Hepatocyte (in vitro differentiated cells): ENCODE results near the gene FOXB1. TPM values are rescaled to one million over a fixed set of nuclear protein-coding genes. Genes with fewer than 3 reads are reported as not detected.

Experiments used
- DNase-seq: peaks from one replicate; pipeline ENCODE4 v3.0.0-alpha.2; 2016; ENCODE audit warnings: low spot score
- H2AFZ ChIP-seq: fragments of 200-600 bp; sonication (generic); 2 replicates; pipeline ENCODE4 v1.6.0; 2016; ENCODE audit warnings: antibody characterized with exemption, mild to moderate bottlenecking
- H3K27ac ChIP-seq: fragments of 200-600 bp; sonication (generic); 2 replicates; pipeline ENCODE4 v1.5.1; 2016; ENCODE audit warnings: mild to moderate bottlenecking
- H3K27me3 ChIP-seq: fragments of 200-600 bp; sonication (generic); 2 replicates; pipeline ENCODE4 v1.6.1; 2016
- H3K36me3 ChIP-seq: fragments of 200-600 bp; sonication (generic); replicated peaks from 2 replicates; pipeline ENCODE4 v1.5.1; 2016; ENCODE audit warnings: low read depth; ENCODE audit not compliant: insufficient read depth
- H3K4me1 ChIP-seq: fragments of 200-600 bp; sonication (generic); 2 replicates; pipeline ENCODE4 v1.5.1; 2016; ENCODE audit warnings: mild to moderate bottlenecking, moderate library complexity; ENCODE audit not compliant: insufficient read depth
- H3K4me2 ChIP-seq: fragments of 200-600 bp; sonication (generic); 2 replicates; pipeline ENCODE4 v1.6.0; 2016
- H3K4me3 ChIP-seq: fragments of 200-600 bp; sonication (generic); 2 replicates; pipeline ENCODE4 v1.5.1; 2016; ENCODE audit warnings: mild to moderate bottlenecking
- H3K79me2 ChIP-seq: fragments of 200-600 bp; sonication (generic); 2 replicates; pipeline ENCODE4 v1.6.0; 2017; ENCODE audit warnings: mild to moderate bottlenecking
- H3K9me2 ChIP-seq: fragments of 200-600 bp; sonication (generic); replicated peaks from 2 replicates; pipeline ENCODE4 v1.6.0; 2017; ENCODE audit warnings: mild to moderate bottlenecking; ENCODE audit not compliant: insufficient read depth
- H3K9me3 ChIP-seq: fragments of 200-600 bp; sonication (generic); 2 replicates; pipeline ENCODE4 v1.5.1; 2016; ENCODE audit warnings: low read depth, mild to moderate bottlenecking
- H4K20me1 ChIP-seq: fragments of 200-600 bp; sonication (generic); 2 replicates; pipeline ENCODE4 v1.6.0; 2016; ENCODE audit warnings: mild to moderate bottlenecking; ENCODE audit not compliant: insufficient read depth, poor library complexity, severe bottlenecking
- EZH2 ChIP-seq: fragments of 200-600 bp; sonication (generic); IDR thresholded peaks from 2 replicates; pipeline ENCODE4 v1.6.1; 2016; ENCODE audit warnings: antibody characterized with exemption, mild to moderate bottlenecking, borderline replicate concordance
- EZH2phosphoT487 ChIP-seq: fragments of 200-600 bp; sonication (generic); IDR thresholded peaks from one replicate; pipeline ENCODE4 v1.6.1; 2018; ENCODE audit warnings: antibody characterized with exemption, mild to moderate bottlenecking, low read depth, moderate library complexity; ENCODE audit not compliant: unreplicated experiment, severe bottlenecking
- WGBS: methylation state at CpG from one replicate; pipeline ENCODE4 v1.1.6; 2016; ENCODE audit warnings: low lambda C conversion rate; ENCODE audit errors: missing lambda C conversion rate; 5-methylcytosine and 5-hydroxymethylcytosine counted together
- polyA plus RNA-seq: library from polyadenylated mRNA; unstranded; fragments of >200 nt; fragmentation: Nextera tagmentation; extraction: Ambion mirVana; gene quantifications from 2 replicates; pipeline ENCODE4 v1.2.1, GENCODE V29; 2016
- total RNA-seq: library from RNA; depleted of rRNA; stranded (reverse); fragments of >200 nt; gene quantifications from 2 replicates; pipeline ENCODE4 v1.2.3, GENCODE V29; 2014
- TF ChIP-seq, protein P1 (sequence below): fragments of 200-600 bp; sonication (generic); IDR thresholded peaks from 2 replicates; pipeline ENCODE4 v1.5.1; 2016; ENCODE audit warnings: antibody characterized with exemption, mild to moderate bottlenecking; ENCODE audit not compliant: poor library complexity

The FOXB1 gene
- total and polyA plus RNA-seq, 2 experiments from 2014 or later: not detected

DNA sequence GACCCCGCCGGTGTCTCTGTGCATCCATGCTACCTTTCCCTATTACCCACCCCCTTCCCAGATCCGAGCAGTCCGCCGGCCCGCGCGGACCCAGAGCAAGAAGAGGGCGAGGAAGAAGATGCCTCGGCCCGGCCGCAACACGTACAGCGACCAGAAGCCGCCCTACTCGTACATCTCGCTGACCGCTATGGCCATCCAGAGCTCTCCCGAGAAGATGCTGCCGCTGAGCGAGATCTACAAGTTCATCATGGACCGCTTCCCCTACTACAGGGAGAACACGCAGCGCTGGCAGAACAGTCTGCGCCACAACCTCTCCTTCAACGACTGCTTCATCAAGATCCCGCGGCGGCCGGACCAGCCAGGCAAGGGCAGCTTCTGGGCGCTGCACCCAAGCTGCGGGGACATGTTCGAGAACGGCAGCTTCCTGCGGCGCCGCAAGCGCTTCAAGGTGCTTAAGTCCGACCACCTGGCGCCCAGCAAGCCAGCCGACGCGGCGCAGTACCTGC lies 788 bp downstream of the FOXB1 start:
- H2AFZ ChIP-seq: peak overlapping the region; percentile 29
- H3K9me2 ChIP-seq: no peaks in the 10 kb centered on the region
- 1% methylated on average over 44 of the region's 44 CpGs for WGBS
- H3K4me2 ChIP-seq: peak overlapping the region; percentile 74
- H4K20me1 ChIP-seq: no peaks in the 10 kb centered on the region
- peaks cover 99% of the 10 kb centered on the region for H3K27me3 ChIP-seq
- no peak for DNase-seq
- H3K36me3 ChIP-seq: no peaks in the 10 kb centered on the region
- H3K9me3 ChIP-seq: no peaks in the 10 kb centered on the region
- TF ChIP-seq, protein P1, sequence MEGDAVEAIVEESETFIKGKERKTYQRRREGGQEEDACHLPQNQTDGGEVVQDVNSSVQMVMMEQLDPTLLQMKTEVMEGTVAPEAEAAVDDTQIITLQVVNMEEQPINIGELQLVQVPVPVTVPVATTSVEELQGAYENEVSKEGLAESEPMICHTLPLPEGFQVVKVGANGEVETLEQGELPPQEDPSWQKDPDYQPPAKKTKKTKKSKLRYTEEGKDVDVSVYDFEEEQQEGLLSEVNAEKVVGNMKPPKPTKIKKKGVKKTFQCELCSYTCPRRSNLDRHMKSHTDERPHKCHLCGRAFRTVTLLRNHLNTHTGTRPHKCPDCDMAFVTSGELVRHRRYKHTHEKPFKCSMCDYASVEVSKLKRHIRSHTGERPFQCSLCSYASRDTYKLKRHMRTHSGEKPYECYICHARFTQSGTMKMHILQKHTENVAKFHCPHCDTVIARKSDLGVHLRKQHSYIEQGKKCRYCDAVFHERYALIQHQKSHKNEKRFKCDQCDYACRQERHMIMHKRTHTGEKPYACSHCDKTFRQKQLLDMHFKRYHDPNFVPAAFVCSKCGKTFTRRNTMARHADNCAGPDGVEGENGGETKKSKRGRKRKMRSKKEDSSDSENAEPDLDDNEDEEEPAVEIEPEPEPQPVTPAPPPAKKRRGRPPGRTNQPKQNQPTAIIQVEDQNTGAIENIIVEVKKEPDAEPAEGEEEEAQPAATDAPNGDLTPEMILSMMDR: no peak
- TF ChIP-seq EZH2phosphoT487: peak; percentile 70
- peaks cover 25% of the 10 kb centered on the region for H3K4me1 ChIP-seq
- H3K79me2 ChIP-seq: no peaks in the 10 kb centered on the region
- H3K27ac ChIP-seq: no peak overlapping the region
- no peak overlapping the region for H3K4me3 ChIP-seq

DNA sequence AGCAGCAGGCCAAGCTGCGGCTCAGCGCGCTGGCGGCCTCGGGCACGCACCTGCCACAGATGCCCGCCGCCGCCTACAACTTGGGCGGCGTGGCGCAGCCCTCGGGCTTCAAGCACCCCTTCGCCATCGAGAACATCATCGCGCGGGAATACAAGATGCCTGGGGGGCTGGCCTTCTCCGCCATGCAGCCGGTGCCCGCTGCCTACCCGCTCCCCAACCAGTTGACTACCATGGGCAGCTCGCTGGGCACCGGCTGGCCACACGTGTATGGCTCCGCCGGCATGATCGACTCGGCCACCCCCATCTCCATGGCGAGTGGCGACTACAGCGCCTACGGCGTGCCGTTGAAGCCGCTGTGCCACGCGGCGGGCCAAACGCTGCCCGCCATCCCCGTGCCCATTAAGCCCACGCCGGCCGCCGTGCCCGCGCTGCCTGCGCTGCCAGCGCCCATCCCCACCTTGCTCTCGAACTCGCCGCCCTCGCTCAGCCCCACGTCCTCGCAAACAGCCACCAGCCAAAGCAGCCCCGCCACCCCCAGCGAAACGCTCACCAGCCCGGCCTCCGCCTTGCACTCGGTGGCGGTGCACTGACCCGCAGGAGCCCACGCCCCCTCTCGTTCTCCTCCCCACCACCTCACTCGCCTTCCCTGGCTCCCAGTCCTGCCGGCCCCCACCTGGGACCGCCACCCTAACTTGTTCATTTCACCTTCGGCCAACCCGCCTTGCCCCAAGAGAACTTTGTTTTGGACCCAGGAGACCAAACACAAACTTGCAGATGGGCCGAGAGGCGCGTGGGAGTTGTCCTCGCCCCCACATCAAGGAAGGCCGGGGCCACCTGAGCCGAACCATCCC lies 1.5 kb downstream of the FOXB1 start:
- Histone ChIP-seq H3K9me2 (no peaks in the 10 kb centered on the region), H2AFZ (peak overlapping the region; percentile 29), H4K20me1 (no peaks in the 10 kb centered on the region), H3K4me1 (peaks cover 25% of the 10 kb centered on the region), H3K27me3 (peaks cover 99% of the 10 kb centered on the region), H3K4me2 (peak overlapping the region; percentile 74), H3K79me2 (no peaks in the 10 kb centered on the region), H3K36me3 (no peaks in the 10 kb centered on the region), H3K9me3 (no peaks in the 10 kb centered on the region), H3K4me3 (peak overlapping the region; percentile 15), H3K27ac (no peak overlapping the region)
- TF ChIP-seq EZH2phosphoT487 (peak; percentile 70), EZH2 (peak; percentile 91)
- TF ChIP-seq, protein P1: no peak
- 2% methylated on average over 56 of the region's 77 CpGs for WGBS
- no peak for DNase-seq

DNA sequence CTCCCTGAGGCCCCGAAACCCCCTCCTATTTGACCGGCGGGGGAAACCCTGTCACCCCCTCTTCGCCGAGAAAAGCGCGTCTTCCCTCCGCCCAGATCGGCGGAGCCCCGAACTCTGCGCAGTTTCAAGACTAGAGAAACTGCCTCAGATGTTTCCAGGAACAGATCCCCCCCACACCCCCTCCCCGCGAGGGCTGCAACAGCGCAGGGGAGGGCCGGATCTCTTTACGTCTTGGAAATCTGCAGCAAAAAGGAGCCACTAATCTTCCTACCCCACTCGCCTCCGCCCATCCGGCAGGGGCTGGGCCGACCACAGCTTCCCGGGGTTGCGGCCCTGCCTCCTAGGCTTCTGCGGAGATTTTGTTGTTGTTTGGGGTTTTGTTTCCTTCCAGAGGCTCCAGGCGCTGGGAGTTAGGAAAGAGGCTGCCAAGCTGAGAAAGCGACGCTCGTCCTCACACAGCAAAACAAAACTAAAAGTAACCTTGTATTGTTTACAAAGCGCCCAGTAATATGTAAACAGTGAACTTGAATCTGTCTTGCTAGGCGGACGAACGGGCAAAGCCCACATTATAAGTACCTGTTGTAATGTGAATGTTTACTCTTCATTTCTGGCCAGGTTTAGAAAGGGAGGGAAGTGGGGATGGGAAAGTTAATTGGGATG lies 2.2 kb downstream of the FOXB1 start:
- TF ChIP-seq EZH2phosphoT487 (peak; percentile 22), EZH2 (peak; percentile 8)
- TF ChIP-seq, protein P1: no peak
- H3K4me3 ChIP-seq: peak overlapping the region; percentile 15

More for the DNA sequence above, 2.2 kb downstream of the FOXB1 start:
- H3K4me1 ChIP-seq: peaks cover 25% of the 10 kb centered on the region
- WGBS: 2% methylated on average over 23 of the region's 32 CpGs
- H4K20me1 ChIP-seq: no peaks in the 10 kb centered on the region
- DNase-seq: peak; percentile 44
- H3K79me2 ChIP-seq: no peaks in the 10 kb centered on the region
- no peaks in the 10 kb centered on the region for H3K36me3 ChIP-seq
- peak overlapping the region; percentile 29 for H2AFZ ChIP-seq
- H3K9me2 ChIP-seq: no peaks in the 10 kb centered on the region
- no peaks in the 10 kb centered on the region for H3K9me3 ChIP-seq
- H3K27me3 ChIP-seq: peaks cover 99% of the 10 kb centered on the region
- peak overlapping the region; percentile 74 for H3K4me2 ChIP-seq
- H3K27ac ChIP-seq: no peak overlapping the region
